Measurements from ENCODE around the gene ITPR1. TPM values are rescaled to one million over a fixed set of nuclear protein-coding genes. Genes with fewer than 3 reads are reported as not detected.
A peak's percentile ranks its signal among the peaks of the same experiment; 100 is the strongest.

ITPR1 gene
- total RNA-seq, 4 donors from 2014 or later: 184 to 305 (median 218) TPM

- H3K27ac ChIP-seq: no peak overlapping the region
- no peak for TF ChIP-seq EP300 (IDR thresholded peaks at IDR 0.05)
- no peak for TF ChIP-seq POLR2AphosphoS5 (IDR thresholded peaks at IDR 0.05)
- no peak for TF ChIP-seq POLR2A (IDR thresholded peaks at IDR 0.05)
- TF ChIP-seq CTCF (IDR thresholded peaks at IDR 0.05): no peak
- no peak overlapping the region for H3K4me3 ChIP-seq
- 68% methylated on average over 2 of the region's 2 CpGs; no CpG with 5 or more reads in 1 of the 2 donors for WGBS, 2 donors (ENCODE audit: low coverage in 1 of 2)
- peaks cover 0 to 40% (median 5%) of the 10 kb centered on the region in 3 donors for H3K4me1 ChIP-seq
- no peaks in the 10 kb centered on the region for H3K27me3 ChIP-seq
- ATAC-seq: no peak
- no peaks in the 10 kb centered on the region for H3K9me3 ChIP-seq
- H3K36me3 ChIP-seq: no peaks in the 10 kb centered on the region
Measured at GRCh38 chr3:4543110-4543509, 50.0 kb downstream of the ITPR1 start.

GRCh38 chr3:4546346-4547178, 53.4 kb downstream of the ITPR1 start:
- peak; percentile 62 for ATAC-seq
- 43 to 53% methylated on average over 6 to 9 of the region's 9 CpGs for WGBS, 2 donors (ENCODE audit: low coverage in 1 of 2)
- Histone ChIP-seq H3K4me1 (peaks cover 0 to 74% (median 5%) of the 10 kb centered on the region in 3 donors), H3K36me3 (no peaks in the 10 kb centered on the region), H3K9me3 (no peaks in the 10 kb centered on the region), H3K27ac (peak overlapping the region; percentile 19 to 56 (median 42)), H3K27me3 (no peaks in the 10 kb centered on the region), H3K4me3 (no peak overlapping the region)
- TF ChIP-seq POLR2AphosphoS5 (IDR thresholded peaks at IDR 0.05): no peak
- no peak for TF ChIP-seq POLR2A (IDR thresholded peaks at IDR 0.05)
- no peak for TF ChIP-seq EP300 (IDR thresholded peaks at IDR 0.05)
- TF ChIP-seq CTCF (IDR thresholded peaks at IDR 0.05): no peak

GRCh38 chr3:4547799-4548198, 54.7 kb downstream of the ITPR1 start:
- TF ChIP-seq POLR2A (IDR thresholded peaks at IDR 0.05): no peak
- no peak for TF ChIP-seq CTCF (IDR thresholded peaks at IDR 0.05)
- TF ChIP-seq POLR2AphosphoS5 (IDR thresholded peaks at IDR 0.05): no peak
- no peak for TF ChIP-seq EP300 (IDR thresholded peaks at IDR 0.05)

GRCh38 chr3:4548356-4548755, 55.2 kb downstream of the ITPR1 start:
- Histone ChIP-seq H3K4me3 (no peak overlapping the region), H3K27me3 (no peaks in the 10 kb centered on the region), H3K36me3 (no peaks in the 10 kb centered on the region), H3K4me1 (peaks cover 0 to 83% (median 5%) of the 10 kb centered on the region in 3 donors), H3K27ac (no peak overlapping the region), H3K9me3 (no peaks in the 10 kb centered on the region)
- 49 to 53% methylated on average over 4 of the region's 4 CpGs for WGBS, 2 donors (ENCODE audit: low coverage in 1 of 2)
- TF ChIP-seq POLR2A (IDR thresholded peaks at IDR 0.05): no peak
- TF ChIP-seq EP300 (IDR thresholded peaks at IDR 0.05): no peak
- no peak for TF ChIP-seq CTCF (IDR thresholded peaks at IDR 0.05)
- TF ChIP-seq POLR2AphosphoS5 (IDR thresholded peaks at IDR 0.05): no peak
- no peak for ATAC-seq

More at GRCh38 chr3:4547799-4548198, 54.7 kb downstream of the ITPR1 start:
- Histone ChIP-seq H3K9me3 (no peaks in the 10 kb centered on the region), H3K4me1 (peaks cover 0 to 79% (median 5%) of the 10 kb centered on the region in 3 donors), H3K36me3 (no peaks in the 10 kb centered on the region), H3K27me3 (no peaks in the 10 kb centered on the region), H3K27ac (peak overlapping the region in 2 of 4 donors; percentile 19 to 44), H3K4me3 (no peak overlapping the region)
- no peak for ATAC-seq
- 40 to 65% methylated on average over 1 to 4 of the region's 4 CpGs for WGBS, 2 donors (ENCODE audit: low coverage in 1 of 2)

- Histone ChIP-seq H3K27ac (no peak overlapping the region), H3K27me3 (no peaks in the 10 kb centered on the region), H3K4me1 (peaks cover 0 to 83% (median 5%) of the 10 kb centered on the region in 3 donors), H3K36me3 (no peaks in the 10 kb centered on the region), H3K4me3 (no peak overlapping the region), H3K9me3 (no peaks in the 10 kb centered on the region)
- WGBS, 2 donors (ENCODE audit: low coverage in 1 of 2): 48 to 75% methylated on average over 2 of the region's 2 CpGs
- ATAC-seq: no peak
- TF ChIP-seq POLR2A (IDR thresholded peaks at IDR 0.05) (no peak), POLR2AphosphoS5 (IDR thresholded peaks at IDR 0.05) (no peak), CTCF (IDR thresholded peaks at IDR 0.05) (no peak), EP300 (IDR thresholded peaks at IDR 0.05) (no peak)
Measured at GRCh38 chr3:4548780-4549179, 55.6 kb downstream of the ITPR1 start.

Data from gastroesophageal sphincter (tissue), 4 donors.